NCI-H1092 treated with DMSO at 0.1 percent for 48 hours (cell line): ENCODE results near the gene KRTAP10-1.

ENCODE experiments used
- DNase-seq: peaks from one replicate; lab custom pipeline; 2025; lab: John Stamatoyannopoulos, UW

The KRTAP10-1 gene

DNA sequence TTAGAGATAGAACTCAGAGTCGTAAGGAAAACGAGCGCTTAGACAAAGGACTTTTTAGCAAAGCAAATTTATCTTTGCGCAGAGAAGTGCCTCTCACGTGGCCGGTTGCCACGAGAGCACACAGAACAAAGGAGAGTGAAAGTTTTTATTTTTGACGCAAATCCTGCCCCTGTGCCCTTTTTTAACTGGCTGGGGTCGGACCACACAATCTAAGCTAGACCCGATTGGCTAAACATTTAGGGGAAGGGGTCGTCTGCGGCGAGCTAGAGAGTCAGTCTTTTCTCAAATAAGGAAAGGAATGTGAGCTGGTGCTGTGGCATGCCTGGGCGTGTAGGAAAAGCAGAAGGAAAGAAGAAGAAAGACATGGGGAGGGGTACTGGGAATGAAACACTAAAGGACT is 8.9 kb upstream of the KRTAP10-1 start:
- DNase-seq, result no peak

DNA sequence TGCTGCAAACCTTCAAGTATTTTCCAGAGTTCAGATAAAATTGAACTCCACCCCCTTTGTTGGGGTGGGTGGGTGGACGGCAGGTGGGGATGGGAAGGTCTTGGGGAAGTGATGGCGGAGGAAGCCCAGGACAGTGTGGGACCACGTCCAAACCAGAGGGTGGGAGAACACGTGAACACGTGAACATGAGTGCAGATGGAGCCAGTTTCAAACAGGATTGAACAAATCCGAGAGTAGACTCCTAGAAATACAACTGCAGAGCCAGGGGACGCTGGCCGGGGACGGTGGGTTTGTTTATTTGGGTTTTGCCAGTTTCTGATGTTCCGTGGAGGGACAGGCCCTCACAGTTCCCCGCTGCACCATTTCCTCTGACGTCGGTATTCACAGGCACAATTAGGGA is 8.4 kb upstream of the KRTAP10-1 start:
- DNase-seq, result no peak

DNA sequence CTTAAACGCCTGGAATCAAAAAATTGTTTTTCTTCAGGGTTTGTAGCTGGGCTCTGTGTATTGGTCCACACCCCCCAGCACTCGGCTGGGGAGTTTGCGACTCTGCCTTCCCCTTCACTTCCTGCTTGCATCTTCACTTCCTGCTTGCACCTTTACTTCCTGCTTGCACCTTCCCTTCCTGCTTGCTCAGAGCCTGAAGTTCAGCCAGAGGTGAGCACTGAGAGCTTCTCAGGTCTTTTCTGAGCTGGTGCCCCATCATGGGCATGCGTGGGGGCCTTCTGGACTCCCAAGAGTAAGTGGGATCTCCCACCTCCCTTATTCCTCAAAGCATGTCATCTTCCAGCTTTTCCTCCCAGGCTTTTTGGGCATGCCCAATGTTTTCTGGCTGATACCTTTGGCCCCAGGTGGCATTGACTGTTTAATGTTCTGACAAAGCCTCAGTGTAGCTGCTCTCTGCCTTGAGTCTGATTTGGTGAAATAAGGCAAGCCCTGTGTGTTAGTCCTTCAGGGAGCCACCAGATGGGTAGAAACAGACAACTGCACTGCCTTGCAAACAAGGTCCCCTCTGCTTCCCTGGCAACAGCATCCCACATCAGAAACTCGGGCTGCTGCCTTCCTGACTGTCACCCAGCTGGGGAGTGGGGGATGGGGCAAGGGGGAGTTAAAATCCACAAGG is 7.8 kb upstream of the KRTAP10-1 start:
- DNase-seq, result no peak

DNA sequence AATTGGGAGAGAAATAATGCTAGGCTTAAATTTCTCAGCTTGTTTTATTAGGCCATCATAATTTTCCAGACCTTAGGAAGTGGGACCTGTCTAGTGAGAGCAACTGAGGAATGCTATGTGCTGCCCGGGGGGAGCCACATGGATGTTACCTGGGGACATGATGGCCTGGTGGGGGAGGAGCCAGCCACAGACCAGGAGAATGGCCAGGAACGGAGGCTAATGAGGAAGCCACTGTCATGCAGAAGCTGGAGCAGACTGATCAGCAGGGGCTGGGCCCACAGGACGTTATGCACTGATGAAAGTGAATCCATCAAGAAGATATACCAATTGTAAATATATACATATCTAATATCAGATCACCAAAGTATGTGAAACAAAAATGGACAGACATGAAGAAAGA is 4.6 kb upstream of the KRTAP10-1 start:
- DNase-seq, result no peak

DNA sequence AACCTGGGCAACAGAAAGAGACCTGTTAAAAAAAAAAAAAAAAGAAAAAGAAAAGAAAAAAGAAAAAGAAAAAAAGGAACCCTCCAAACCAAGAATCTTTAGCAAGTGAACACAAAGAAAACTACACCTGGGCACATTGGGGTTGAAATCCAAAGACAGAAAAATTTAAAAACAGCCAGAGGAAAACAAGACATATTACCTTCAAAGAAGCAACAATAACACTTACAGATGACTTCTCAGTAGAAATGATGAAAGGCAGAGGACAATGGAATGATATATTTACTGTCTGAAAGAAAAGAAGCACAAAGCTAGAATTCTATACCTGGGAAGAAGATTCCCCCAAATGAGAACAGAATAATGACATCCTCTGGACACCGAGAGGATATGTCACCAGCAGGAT is 2.7 kb upstream of the KRTAP10-1 start:
- no peak for DNase-seq

DNA sequence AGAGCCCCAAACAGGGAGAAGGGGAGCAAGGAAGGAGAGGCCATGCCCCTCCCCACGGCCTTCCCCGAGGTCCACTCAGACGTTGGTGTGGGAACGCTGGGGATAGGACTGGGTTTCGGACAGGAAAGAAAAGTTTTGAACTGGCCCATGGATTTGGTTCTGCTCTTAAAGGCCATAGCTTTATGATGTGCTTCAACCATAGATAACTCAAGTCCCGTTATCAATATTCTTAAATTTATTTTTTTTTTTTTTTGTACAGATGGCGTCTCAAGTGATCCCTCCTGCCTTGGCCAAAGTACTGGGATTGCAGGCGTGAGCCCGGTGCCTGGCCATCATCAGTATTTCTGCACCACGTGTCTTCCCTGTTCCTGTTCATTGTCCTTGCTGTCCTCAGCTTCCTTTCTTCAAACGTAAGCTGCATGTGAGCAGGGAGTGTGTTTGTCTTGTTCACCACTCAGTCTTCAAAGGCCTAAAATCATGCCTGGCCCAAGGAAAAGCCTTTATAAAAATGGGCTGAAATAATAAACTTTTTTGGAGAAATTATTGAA is 820 bp upstream of the KRTAP10-1 start:
- DNase-seq, result no peak

DNA sequence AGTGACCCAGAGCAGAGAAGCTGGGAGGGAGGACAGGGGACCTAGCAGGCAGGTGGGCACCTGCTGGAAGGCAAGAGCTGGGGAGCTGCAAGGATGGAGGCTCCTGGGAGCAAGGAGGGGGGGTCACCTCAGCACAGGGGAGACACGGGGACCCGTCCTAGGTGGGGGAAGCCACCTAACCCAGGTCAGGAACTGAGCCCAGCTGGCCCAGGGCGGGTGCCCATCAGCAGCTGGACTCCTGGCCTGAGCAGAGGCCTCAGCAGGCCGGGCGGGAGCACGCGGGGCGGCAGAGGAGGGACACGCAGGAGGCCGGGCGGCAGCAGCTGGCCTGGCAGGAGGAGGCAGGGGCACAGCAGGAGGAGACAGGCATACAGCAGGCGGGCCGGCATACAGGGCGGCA is 949 bp downstream of the KRTAP10-1 start:
- DNase-seq, result no peak

DNA sequence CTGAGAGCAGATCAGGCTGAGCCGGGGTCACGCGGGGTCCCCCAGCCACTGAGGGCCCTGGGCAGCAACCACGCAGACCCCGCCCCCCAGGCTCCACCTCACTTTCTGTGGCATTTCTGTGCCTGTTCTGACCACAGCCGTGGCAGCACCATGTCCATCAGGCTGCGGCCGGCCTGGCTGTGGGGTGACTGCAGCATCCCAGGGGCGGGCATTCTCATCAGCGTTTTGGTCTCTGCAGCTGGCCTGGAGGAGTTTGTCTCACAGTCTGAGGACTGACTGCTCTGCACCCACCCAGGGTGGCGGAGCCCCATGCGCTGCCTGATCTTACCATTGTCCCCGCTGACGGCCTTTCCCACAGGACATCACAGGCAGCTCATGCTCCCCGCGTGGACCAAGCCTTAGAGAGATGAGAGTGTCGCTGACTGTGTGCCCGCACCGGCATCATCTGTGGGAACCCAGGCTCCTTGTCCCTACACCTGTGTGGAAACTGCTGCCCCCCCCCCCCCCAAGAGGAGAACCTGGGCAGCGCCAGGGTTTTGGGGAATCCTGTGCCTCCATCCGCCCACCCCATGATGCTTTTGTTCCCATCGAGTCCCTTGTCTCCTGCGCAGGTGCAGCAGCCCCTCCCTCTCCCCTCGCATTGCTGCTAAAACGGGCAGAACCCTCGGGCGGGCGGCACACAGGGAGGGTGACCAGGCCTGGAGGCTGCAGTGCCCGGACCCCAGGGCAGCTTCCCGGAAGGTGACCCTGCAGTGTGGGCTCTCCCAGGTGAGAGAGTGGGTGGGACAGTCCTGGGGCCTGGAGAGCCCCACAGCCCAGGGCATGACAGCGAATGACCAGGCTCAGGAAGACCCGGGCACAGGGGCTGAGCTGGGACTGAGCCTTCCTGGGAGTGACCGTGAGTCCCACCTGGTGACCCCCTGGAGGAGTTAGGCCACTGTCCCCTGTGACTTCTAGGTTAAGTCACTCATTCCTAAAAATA is 1.8 kb downstream of the KRTAP10-1 start:
- DNase-seq, result no peak

DNA sequence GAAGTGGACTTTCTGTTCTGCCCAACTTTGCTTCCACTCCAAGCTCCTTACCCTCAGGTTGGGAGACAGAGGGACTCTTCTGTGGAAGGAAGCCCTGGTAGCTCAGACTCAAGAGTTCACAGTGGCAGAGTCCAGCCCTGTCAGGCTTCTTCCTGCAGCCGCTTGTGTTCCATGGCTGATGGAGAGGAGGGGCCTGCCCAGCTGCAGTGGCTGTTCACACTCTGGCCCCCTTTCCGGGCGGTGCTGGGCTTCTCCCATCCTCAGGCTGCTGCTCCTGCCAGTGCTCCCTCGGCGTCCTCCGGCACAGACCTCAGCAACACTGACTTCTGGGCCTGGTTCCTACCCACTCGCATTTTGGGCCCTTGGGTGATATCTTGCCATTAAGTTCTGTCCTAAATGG is 4.0 kb downstream of the KRTAP10-1 start:
- DNase-seq, result no peak

DNA sequence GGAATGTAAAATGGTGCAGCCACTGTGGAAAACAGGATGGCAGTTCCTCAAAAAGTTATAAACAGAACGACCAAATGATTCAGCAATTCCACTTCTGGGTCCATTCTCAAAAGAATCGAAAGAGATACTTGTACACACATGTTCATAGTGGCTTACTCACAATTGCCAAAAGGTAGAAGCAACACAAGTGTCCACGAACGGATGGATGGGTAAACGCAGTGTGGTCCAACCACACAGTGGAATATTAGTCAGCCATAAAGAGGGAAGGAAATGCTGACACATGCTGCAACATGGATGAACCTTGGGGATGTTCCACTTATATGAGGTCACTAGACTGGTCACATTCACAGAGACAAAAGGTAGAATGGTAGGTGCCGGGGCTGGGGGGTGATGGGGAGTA is 5.3 kb downstream of the KRTAP10-1 start:
- no peak for DNase-seq

DNA sequence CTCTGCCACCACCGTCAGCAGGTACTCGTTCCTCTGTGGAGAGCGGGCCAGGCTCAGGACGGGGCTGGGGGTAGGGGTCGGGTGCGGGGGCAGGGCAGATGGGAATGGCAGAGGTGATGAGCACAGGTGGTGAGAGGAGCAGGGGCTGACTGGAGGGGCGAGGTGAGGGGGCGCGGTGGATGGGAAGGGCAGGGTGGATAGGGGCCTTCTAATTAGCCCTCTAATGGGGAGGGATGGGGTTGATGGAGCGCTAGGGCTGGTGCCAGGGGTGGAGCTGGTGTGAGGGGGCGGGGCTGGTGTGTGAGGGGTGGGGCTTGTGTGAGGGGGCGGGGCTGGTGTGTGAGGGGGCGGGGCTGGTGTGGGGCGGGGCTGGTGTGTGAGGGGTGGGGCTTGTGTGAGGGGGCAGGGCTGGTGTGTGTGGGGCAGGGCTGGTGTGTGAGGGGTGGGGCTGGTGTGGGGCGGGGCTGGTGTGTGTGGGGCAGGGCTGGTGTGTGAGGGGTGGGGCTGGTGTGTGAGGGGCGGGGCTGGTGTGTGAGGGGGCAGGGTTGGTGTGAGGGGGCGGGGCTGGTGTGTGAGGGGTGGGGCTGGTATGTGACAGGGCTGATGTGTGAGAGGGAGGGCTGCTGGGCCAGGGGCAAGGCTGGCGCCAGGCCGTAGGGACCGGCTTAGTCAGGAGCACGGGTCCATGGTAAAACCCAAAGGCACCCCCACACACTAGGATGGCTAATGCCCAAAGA is 5.9 kb downstream of the KRTAP10-1 start:
- DNase-seq, result no peak

DNA sequence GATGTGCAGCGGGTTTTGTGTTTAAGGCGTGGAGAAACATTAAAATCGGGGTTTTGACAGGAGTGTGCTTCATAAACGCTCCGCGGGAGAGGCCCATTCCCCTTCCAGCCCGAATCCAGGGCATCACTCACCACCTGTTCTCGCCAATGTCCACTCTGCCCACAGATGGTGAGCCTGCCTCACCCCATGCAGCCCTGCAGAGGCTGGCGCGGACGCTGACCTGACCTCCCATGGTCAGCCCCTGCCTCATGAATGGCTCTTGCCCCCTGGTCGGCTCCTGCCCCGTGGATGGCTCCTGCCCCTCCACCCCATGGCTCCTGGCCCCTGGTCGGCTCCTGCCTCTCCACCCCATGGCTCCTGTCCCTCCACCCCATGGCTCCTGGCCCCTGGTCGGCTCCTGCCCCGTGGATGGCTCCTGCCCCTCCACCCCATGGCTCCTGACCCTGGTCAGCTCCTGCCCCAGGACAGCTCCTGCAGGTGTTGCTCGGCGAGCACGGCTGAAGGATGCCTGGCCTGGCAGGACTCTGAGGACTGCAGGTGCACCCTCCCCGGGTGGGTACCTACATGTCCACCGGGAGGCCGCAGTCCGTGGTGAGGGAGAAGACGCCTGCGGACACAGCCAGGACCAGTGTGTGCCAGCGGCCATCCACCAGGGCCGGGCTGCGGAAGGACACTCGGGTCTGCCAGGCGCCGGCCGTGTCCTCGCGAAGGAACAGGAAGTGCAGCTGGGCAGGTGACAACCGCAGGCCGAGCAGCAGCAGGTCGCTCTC is 6.7 kb downstream of the KRTAP10-1 start:
- no peak for DNase-seq

DNA sequence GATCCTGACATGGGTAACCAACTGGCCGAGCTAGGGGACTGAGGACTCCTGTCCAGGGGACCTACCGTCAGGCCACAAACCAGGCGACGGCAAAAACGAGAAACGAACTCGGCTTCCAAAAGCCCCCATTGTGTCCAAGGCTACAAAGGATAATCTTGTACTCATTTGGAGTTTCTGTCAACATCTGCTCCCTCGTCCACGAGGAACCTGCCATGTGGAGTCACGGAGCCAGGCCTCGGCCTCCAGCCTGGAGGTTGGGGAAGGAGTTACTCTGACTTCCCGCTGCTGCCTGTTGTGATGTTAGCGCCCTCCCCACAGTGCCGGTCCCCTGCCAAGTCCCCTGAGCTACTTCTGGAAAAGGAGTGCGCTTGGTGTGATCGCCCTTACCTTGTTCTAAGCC is 7.3 kb downstream of the KRTAP10-1 start:
- no peak for DNase-seq

DNA sequence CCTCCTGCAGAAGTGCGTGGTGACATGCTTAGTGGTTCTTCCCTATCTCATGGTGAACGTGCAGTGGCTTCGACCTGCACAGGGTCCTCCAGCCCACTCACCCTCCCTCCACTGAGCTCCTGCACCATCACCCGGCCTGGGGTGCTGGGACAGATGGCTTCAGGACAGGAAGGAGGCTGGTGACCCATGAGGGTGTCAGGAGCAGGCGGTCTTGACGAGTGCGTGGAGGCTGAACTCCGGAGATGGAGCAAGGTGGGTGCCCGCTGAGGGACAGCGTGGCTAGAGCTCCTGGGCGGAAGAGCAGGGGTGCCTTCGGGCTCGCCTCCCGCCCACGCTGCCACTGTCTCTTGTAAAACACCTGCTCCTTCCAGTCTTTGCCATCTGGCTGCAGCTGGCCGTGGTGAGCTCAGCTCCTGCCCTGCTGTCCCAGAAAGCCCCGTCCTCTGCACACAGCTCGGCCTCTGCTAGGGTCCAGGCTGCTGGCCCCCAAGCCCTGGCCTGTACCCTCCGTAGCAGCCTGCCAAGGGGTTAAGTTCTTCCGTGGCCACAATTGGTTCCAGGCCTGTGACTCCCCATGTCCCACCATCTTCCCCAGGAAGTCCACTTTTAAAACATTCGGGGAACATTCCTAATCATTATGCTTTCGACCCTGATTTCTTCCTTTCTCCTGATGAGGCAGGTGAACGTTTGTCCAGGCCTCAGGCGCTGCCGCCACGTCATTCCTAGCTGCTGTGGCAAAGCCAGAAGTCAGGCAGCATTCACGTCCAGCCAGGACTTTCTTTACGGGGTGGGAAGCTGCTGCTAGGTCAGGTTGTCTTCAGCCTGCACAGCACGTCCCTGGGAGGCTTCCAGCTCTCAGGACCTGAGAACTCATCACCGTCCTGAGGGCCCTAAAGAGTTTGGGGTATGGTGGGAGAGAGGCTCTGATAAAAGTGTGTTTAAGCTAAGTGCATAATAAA is 8.1 kb downstream of the KRTAP10-1 start:
- no peak for DNase-seq

DNA sequence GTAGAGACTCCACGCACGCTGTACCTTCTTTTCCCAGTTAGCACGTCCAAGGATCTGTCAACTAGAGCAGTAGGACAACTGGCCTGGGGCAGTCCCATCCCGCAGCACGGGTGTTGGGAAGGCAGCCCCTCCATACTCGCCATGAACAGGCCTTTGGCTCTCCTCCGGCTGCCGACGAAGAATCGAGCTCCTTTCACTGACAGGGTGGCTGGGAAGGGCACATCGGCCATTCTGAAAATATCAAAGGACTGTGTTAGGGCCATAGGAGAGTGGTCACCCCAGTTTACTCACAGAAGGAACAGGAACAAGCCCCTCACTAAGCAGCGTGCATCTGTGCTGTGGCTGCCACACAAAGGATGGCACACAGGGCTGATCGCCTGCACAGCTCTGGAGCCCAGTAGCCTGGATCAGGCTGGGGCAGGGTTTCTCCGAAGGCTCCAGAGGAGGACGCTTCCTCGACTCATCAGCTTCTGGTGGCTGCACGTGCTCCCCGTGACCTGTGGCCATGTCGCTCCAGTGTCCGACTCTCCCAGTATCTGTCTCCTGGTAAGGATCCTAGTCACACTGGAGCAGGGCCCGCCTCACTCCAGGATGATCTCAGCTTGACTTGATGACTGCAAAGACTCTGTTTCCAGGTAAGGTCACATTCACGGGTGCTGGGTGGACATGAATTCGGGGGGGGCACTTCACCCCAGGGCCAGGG is 8.9 kb downstream of the KRTAP10-1 start:
- DNase-seq, result no peak

DNA sequence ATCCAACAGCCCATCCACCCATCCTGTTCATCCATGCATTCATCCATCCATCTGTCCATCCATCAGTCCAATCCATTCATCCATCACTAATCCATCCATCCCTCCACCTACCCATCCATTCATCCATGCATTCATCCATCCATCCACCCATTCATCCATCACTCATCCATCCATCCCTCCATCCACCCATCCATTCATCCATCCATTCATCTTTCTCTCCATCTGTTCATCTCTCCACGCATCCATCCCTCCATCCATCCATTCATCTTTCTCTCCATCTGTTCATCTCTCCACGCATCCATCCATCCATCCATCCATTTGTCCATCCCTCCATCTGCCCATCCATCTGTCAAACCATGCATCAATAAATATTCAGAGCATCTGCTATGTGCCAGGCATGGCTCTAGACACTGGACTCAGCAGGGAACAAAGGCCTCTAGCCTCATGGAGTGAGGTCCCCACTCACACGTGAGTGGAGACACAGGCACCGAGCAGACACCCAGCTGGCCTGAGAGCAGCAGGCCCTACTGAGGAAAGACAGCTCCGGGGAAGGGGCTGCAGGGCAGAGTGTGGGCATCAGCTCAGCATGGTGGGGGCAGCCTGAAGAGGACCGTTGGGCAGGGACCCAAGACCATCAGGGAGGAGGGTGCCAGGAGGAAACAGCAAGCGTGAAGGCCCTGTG is 9.6 kb downstream of the KRTAP10-1 start:
- DNase-seq, result no peak

DNA sequence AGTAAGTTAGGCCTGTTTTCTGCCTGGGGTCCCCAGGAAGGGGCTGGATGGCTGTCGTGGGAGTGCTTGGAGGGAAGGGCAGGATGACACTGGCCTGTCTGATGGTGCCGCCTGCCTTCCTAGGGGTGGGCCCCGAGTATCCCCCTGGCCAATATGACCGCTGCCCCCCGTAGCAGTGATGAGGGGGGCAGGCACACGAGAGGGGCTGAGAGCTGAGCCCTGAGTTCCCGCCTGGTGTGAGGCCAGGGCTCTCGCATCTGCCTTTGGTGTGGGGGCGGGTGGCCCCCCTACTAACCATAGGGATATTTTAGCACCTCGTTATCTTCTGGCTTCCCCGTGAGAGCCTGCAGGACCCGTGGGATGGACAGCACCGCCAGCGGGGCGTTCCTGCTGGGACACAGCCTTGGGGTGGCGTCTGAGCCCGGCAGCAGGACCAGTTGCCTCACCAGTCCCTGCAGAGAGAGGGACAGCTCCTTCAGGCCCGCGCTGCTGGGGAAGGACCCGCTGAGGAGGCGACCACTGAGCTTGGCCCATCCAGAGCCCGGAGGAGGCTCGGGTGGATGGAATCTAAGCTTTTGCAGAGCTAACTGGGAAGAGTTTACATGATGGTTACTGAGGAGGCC is 10.4 kb downstream of the KRTAP10-1 start:
- no peak for DNase-seq

DNA sequence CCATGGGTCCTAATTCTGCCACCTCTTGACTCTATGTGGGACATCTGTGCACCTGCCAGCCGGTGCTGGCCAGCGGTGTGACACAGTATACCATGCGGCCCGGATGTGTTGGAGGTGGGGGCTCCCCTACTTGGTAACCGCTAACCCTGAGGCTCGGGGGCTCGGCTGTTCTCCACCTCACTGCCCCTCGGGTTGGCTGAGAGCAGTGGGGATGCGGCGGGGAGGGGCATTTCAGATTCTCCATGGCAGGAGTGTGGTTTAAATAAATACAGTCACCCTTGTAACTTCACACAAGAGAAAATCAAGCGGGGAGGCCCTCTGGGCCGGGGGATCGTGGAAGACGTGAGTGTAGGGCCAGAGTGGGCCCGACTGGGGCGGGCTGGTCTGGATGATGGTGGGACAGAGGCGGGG is 11.0 kb downstream of the KRTAP10-1 start:
- DNase-seq, result no peak

DNA sequence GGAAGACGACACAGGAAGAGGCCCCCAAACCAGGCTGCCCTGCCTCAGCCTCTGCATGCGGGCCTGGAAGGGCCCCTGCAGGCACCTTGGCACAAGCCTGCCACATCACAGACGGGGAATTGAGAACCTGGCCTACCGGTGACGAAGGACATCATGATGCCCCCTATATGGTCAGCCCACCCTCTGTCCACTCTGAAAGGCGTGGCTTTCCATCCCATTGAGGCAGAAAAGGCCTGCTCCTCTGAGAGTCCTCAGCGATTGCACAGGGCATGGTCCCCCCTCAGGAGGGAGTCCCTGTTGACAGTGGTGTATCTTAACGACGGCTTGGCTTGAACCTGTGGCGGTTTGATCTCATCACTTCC is 11.4 kb downstream of the KRTAP10-1 start:
- no peak for DNase-seq
